Endothelial cell of umbilical vein (primary cell): ENCODE measurements around the gene LTF.

ENCODE experiments used
- EZH2 ChIP-seq: IDR thresholded peaks from 2 replicates; pipeline ENCODE4 v1.6.1; 2012; ENCODE audit warnings: borderline replicate concordance, low read depth, mild to moderate bottlenecking, moderate library complexity, low read length, inconsistent platforms; ENCODE audit not compliant: severe bottlenecking
- FOS ChIP-seq: IDR thresholded peaks from 2 replicates; pipeline ENCODE4 v1.6.1; 2011; ENCODE audit warnings: mild to moderate bottlenecking, low read length, moderate library complexity, borderline replicate concordance; ENCODE audit not compliant: insufficient read depth
- MYC ChIP-seq: IDR thresholded peaks from one replicate; pipeline ENCODE4 v1.6.1; 2011; ENCODE audit warnings: mild to moderate bottlenecking, low read depth, low read length
- POLR2A ChIP-seq: IDR thresholded peaks from 2 replicates; pipeline ENCODE4 v1.6.1; 2012; ENCODE audit warnings: low read depth, mild to moderate bottlenecking, control low read depth, low read length
- POLR2AphosphoS5 ChIP-seq: IDR thresholded peaks from 2 replicates; pipeline ENCODE4 v1.6.1; 2012; ENCODE audit warnings: low read depth, mild to moderate bottlenecking, control low read depth, low read length, moderate library complexity; ENCODE audit not compliant: insufficient read depth
- TF ChIP-seq, protein P1 (sequence below), 2 donors: IDR thresholded peaks; 1 replicate in 1 of 2; 2 replicates in 1 of 2; pipeline ENCODE4 v1.5.1; 2011; ENCODE audit warnings: low read length in 2 of 2, mild to moderate bottlenecking in 2 of 2, moderate library complexity in 2 of 2, control low read depth in 1 of 2, inconsistent platforms in 1 of 2, low read depth in 1 of 2; ENCODE audit not compliant: insufficient read depth in 1 of 2; ENCODE audit errors: extremely low read depth in 1 of 2
- TF ChIP-seq, protein P2 (sequence below): IDR thresholded peaks from 2 replicates; pipeline ENCODE4 v1.6.1; 2011; ENCODE audit not compliant: insufficient read depth, insufficient read length

DNA sequence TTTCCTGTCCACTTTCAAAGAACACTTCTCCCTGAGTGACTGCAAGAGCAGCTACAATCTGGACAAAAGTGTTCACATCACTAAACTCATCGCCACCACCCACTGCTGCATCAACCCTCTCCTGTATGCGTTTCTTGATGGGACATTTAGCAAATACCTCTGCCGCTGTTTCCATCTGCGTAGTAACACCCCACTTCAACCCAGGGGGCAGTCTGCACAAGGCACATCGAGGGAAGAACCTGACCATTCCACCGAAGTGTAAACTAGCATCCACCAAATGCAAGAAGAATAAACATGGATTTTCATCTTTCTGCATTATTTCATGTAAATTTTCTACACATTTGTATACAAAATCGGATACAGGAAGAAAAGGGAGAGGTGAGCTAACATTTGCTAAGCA, 55.9 kb downstream of the LTF start:
- TF ChIP-seq, protein P1, sequence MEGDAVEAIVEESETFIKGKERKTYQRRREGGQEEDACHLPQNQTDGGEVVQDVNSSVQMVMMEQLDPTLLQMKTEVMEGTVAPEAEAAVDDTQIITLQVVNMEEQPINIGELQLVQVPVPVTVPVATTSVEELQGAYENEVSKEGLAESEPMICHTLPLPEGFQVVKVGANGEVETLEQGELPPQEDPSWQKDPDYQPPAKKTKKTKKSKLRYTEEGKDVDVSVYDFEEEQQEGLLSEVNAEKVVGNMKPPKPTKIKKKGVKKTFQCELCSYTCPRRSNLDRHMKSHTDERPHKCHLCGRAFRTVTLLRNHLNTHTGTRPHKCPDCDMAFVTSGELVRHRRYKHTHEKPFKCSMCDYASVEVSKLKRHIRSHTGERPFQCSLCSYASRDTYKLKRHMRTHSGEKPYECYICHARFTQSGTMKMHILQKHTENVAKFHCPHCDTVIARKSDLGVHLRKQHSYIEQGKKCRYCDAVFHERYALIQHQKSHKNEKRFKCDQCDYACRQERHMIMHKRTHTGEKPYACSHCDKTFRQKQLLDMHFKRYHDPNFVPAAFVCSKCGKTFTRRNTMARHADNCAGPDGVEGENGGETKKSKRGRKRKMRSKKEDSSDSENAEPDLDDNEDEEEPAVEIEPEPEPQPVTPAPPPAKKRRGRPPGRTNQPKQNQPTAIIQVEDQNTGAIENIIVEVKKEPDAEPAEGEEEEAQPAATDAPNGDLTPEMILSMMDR (IDR thresholded peaks at IDR 0.05; ENCODE audit: extremely low read depth in 1 of 2, insufficient read depth in 1 of 2, low read depth in 1 of 2, low read length in 2 of 2): no peak
- TF ChIP-seq EZH2 (no peak), POLR2AphosphoS5 (no peak), FOS (no peak), POLR2A (no peak), MYC (no peak)
- TF ChIP-seq, protein P2, sequence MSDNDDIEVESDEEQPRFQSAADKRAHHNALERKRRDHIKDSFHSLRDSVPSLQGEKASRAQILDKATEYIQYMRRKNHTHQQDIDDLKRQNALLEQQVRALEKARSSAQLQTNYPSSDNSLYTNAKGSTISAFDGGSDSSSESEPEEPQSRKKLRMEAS: no peak
